ENCODE data around the gene NOX4.
"Not testable (repeated sequence)": the region's sequence is repeated elsewhere in the genome, so short reads cannot be mapped to it uniquely, and the experiment has no call there.

Gene NOX4

DNA sequence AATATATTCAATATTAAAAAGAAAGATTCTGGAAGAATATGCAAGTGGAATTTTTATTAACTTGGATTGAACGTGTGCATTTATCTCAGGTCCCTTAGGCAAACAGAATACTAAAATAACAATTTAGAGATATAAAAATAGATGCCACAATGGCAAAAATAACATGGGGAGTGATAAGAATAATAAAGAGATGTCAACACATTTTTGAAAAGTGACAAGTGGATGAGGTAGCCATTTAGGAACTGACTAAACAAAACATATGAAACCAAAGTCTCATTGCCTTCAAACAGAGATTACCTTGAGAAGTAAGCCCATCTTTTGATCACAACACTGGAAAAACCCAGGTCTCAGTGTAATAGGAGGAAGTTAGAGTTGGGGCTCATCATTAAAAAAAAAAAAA is 112.2 kb downstream of the NOX4 start:
- not testable (repeated sequence) for DNase-seq

GRCh38 chr11:89369356-89369755 is 121.8 kb downstream of the NOX4 start:
- DNase-seq = not testable (repeated sequence)

GRCh38 chr11:89364856-89365255 is 126.3 kb downstream of the NOX4 start:
- not testable (repeated sequence) for DNase-seq

DNA sequence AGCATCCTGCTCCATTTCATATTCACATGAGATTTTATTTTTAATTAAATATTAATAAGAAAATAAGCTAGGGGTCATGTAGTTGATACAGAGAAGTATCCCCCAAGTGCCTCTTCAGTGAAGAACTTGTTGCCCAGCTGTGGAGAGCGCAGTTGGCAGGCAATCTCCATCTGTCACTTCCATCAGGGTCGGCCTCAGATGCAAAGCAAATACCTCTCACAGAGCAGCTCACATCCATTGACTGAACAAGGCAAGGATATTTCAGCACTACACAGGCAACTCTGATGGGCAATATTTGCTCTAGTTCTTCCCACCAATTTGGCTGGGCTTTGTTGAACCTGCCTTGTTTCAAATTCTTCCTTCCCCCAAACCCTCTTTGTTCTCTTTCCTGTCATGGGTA is 129.4 kb downstream of the NOX4 start:
- no peak for DNase-seq

DNA sequence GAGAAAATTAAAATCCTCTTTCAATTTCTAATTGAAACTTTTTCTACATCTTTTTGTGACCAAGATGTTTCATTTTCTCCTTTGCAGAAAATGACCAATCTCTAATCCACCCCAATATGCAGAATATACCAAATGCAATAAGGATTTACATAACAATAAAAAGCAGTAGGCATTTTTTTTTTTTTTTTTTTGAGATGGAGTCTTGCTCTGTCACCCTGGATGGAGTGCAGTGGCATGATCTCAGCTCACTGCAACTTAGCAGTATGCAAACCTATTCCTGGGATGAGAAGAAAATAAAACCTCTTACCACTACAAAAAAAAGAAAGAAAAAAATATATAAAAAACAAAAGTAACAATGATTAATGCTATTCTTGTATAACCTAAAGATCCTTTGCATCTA is 132.0 kb downstream of the NOX4 start:
- not testable (repeated sequence) for DNase-seq

DNA sequence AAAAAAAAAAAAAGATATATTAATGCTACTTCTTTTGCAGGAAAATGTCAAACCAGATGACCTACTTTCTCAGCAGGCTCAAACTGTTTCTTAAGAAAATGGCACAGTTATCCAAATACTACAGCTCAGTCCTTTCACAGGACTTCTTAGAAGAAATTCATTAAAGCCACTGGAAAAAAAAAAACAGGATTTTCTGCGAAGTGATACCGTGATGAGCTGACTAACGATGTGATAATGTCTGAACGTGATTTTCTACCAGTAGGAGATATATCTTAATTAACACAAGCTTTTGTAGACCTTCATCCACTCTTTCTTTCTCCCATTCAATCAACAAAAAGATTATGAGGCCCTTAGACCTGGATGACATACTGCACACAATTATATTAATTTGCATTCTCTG is 132.4 kb downstream of the NOX4 start:
- no peak for DNase-seq

DNA sequence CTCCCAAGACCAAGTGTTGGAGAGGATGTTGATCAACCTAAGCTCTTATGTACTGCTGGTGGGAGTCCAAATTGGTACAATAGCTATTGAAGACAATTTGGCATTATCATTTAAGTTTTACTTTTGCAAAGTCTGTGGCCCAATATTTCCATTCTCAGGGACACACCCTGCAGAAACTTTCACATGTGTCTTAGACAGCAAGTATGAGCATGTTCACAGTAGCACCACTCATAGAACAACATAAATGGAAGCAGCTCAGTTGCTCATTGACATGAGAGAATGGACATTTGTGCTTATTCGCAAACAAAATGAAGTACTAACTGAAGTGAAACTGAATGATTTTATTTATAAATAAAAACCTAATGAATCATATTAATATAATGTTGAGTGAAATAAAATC is 135.5 kb downstream of the NOX4 start:
- no peak for DNase-seq

GRCh38 chr11:89354513-89354912 is 136.7 kb downstream of the NOX4 start:
- not testable (repeated sequence) for DNase-seq

GRCh38 chr11:89347071-89347470 is 144.1 kb downstream of the NOX4 start:
- DNase-seq = no peak

DNA sequence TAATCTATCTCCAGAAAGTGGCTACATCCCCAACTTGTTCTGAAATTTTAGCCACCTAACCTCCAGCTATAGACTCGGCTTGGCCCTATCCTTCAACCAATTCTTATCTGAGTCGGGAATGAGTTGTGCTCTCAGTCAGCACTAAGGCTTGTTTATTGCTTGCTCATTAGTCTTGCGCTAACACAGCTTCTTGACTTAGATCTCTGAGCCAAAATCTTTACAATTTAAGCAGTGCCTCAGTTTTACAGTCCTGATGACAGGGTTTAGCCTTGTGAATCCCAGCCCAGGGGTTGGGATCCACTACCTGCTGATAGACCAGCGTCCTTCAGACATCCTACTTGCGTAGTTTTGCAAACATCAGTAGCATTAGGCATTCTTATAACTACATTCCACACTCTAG is 144.6 kb downstream of the NOX4 start:
- DNase-seq = no peak

DNA sequence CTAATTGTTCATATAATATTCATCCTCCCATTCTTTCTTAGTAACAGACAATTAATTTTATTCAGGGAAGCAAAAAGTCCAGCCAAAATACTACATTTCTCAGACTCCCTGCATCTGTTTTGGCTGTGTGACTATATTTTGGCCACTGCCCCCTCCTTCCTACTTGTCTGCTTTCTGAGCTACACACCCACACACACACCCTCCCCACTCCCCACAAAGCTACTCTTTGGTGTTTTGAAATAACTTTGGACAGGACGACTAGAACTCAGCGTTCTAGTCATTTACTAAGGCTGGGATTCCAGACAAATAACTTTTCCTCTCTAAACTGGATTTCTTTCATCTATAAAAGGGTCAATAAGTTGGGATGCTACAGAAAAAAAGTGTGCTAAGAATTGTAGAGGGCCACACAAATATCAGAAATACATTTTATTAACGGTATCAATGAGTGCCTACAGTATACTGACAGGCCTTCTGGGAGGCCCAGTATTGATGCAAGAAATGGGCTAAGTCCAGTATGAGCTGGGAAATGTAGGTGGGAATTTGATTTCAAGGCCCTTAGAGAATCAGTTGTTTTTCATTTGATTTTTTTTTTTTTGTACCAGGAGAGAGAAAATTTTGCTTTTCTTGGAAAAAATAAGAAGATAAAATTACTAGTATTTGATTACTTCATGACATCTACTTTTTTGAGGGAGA is 148.1 kb downstream of the NOX4 start:
- not testable (repeated sequence) for DNase-seq

GRCh38 chr11:89340450-89340849 is 150.7 kb downstream of the NOX4 start:
- DNase-seq = not testable (repeated sequence)

DNA sequence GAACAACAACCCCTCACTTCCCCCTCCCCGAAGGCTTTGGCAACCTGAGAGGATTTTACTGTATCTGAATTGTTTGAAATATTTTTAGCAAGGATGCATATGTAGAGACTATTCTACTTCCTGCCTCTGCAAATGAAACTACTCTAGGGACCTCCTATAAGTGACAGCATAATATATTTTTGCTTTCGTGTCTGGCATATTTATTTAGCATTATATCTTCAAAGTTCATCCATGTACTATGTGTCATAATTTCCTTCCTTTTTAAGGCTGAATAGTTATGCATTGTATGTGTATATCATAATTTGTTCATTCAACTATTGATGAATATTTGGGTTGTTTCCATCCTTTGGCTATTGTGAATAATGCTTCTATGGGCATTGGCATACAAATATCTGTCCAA is 153.1 kb downstream of the NOX4 start:
- DNase-seq = not testable (repeated sequence)

DNA sequence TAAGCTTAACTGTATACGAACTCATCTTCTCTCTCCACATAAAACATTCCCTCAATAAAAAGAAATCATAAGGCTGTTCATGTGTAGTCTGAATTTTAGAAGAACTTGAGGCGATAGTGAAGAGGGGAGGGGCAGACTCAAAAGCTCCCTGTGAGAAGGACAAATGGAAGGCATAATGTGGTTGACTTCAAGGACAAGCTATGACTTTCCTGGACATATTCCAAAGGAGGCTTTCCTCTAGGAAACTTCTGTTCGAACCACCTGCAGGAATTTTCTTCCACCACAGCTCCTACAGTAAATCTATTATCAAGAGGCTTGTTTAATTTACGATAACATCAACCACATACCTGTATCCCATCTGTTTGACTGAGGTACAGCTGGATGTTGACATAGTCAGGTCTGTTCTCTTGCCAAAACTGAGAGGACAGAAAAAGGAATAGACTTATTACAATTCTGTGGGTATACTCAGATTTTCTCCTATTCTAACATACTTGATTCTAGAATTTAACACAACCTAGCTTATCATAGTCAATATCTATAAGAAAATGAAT is 154.0 kb downstream of the NOX4 start:
- not testable (repeated sequence) for DNase-seq

DNA sequence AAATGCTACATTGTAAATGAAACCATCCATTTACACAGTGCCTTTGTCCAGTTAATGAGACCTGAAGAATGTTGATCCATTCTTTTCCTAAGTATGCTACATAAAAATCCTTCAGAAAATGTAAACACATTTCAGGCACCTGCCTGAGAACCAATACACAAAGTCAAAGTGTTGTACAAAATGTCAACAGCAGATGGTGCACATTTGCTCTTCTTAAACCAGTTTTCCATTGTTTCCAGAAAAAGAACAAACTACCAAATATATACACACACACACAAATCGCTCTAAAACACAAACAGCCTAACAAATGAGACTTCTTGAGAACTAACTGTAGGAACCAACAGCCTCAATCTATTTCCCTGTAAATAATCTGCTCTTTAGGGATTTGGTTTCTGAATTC is 157.5 kb downstream of the NOX4 start:
- DNase-seq = not testable (repeated sequence)

GRCh38 chr11:89331940-89332339 is 159.2 kb downstream of the NOX4 start:
- not testable (repeated sequence) for DNase-seq

DNA sequence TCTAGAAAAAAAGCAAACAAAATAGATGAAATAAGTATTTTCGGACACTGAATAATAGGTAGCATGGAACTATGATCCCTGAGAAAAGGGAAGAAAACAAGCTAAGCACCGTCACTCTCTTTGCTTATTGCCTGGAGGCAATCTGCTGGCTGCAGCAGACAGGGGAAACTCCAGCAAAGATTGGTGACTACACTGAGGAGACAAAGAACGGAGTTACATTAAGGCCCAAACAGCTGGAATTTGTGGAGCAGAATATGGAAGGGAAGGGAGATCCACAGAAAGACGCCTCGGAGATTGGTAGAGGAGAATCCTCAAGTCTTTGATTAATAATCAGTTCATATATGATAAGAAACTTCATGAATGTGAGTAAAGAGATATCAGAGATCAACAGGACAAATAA is 163.3 kb downstream of the NOX4 start:
- no peak for DNase-seq

DNA sequence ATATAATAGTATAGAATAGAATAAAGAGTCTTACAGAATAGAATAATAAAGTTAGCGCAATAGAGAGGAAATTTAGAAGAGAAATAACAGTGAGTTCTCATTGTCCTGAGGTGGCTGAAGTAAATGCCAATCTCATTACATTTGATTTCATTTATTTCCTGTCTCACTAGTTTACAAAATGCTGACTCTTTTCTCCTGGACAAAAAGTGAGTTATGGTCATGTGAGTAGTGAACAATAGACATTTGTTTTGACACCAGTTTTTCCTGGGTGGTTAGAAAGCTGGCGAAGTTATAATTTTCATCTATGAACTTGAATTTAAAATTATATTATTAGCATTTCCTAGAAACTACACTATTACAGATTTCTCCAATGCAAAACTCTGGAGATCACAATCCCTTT is 169.8 kb downstream of the NOX4 start:
- DNase-seq = no peak

DNA sequence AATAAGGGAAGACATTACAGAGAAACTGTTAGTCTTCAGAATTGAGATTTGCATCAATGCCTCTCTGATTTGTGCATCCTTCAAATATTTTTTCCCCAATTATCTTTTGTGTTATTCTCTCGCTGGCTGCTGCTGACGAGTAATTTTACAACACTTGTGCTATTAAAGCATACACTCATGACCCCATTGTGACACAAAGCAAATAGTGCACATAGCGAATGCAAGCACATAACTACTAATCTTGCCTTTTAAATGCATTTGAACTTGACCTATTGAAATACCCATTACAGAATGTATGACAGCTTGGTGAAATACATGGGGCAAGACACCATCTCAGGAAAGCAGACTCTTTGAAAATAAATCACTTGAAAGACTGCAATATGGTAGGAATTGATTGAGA is 180.6 kb downstream of the NOX4 start:
- DNase-seq = not testable (repeated sequence)

- not testable (repeated sequence) for DNase-seq
These were observed 181.7 kb downstream of the NOX4 start for GRCh38 chr11:89309321-89309985.

- not testable (repeated sequence) for DNase-seq
These were observed 182.9 kb downstream of the NOX4 start for GRCh38 chr11:89308272-89308671.

- not testable (repeated sequence) for DNase-seq
These were observed 188.1 kb downstream of the NOX4 start for GRCh38 chr11:89303029-89303428.

DNA sequence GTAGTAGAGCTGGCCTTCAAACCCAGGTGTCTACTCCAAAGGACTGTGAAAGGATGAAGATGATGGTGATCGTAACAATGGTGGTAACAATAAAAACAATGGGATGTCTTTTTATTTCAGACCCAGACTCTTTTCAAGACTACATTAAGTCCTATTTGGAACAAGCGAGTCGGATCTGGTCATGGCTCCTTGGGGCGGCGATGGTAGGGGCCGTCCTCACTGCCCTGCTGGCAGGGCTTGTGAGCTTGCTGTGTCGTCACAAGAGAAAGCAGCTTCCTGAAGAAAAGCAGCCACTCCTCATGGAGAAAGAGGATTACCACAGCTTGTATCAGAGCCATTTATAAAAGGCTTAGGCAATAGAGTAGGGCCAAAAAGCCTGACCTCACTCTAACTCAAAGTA is 196.2 kb downstream of the NOX4 start:
- not testable (repeated sequence) for DNase-seq

Measured in activated gamma-delta T cell (primary cell).